Measurements from ENCODE around the gene FAM184B.

GRCh38 chr4:17814140-17814539 is 32.7 kb upstream of the FAM184B start:
- no peak for TF ChIP-seq POLR2A (IDR thresholded peaks at IDR 0.05)
- TF ChIP-seq, protein P1, sequence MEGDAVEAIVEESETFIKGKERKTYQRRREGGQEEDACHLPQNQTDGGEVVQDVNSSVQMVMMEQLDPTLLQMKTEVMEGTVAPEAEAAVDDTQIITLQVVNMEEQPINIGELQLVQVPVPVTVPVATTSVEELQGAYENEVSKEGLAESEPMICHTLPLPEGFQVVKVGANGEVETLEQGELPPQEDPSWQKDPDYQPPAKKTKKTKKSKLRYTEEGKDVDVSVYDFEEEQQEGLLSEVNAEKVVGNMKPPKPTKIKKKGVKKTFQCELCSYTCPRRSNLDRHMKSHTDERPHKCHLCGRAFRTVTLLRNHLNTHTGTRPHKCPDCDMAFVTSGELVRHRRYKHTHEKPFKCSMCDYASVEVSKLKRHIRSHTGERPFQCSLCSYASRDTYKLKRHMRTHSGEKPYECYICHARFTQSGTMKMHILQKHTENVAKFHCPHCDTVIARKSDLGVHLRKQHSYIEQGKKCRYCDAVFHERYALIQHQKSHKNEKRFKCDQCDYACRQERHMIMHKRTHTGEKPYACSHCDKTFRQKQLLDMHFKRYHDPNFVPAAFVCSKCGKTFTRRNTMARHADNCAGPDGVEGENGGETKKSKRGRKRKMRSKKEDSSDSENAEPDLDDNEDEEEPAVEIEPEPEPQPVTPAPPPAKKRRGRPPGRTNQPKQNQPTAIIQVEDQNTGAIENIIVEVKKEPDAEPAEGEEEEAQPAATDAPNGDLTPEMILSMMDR (IDR thresholded peaks at IDR 0.05) = no peak
